ENCODE measurements around the gene PTPN9.
A peak's percentile ranks its signal among the peaks of the same experiment; 100 is the strongest.
"Not testable (repeated sequence)": the region's sequence is repeated elsewhere in the genome, so short reads cannot be mapped to it uniquely, and the experiment has no call there.

The PTPN9 gene

DNA sequence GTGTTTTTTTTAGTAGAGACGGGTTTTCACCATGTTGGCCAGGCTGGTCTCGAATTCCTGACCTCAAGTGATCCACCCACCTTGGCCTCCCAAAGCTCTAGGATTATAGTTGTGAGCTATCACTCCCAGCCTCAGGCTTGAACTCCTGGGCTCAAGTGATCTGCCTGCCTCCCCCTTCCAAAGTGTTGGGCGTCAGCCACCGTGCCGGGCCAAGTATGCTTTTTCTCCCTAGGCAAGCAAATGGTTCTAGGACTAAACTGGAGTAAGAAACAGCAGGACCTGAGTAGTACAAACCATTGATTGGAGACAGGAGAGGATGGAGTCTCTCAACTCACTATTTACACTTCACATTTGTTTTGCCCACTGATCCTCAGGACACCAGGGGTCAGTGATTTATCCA lies 4.6 kb upstream of the PTPN9 start:
- in situ Hi-C loops (cut with HindIII; ENCODE audit: low sequenced_read_pairs): no loop called here
- TF ChIP-seq CTCF (IDR thresholded peaks at IDR 0.05; ENCODE audit: low read depth, low read length): no peak
- no peak for DNase-seq (ENCODE audit: low read depth, low spot score)
- H3K4me3 ChIP-seq (ENCODE audit: low read depth, low read length): no peak overlapping the region

DNA sequence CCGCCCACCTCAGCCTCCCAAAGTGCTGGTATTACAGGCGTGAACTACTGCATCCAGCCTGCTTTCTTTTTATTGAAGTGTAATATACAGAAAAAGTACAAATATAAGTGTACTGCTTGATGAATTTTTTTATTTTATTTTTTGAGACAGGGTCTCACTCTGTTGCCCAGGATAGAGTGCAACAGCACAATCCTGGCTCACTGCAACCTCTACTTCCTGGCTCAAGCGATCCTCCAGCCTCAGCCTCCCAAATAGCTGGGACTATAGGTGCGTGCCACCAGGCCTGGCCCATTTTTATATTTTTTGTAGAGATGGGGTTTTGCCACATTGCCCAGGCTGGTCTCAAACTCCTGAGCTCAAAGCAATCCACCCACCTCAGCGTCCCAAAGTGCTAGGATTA lies 3.8 kb upstream of the PTPN9 start:
- DNase-seq (ENCODE audit: low read depth, low spot score); H3K4me3 ChIP-seq (ENCODE audit: low read depth, low read length); in situ Hi-C loops (cut with HindIII; ENCODE audit: low sequenced_read_pairs): not testable (repeated sequence)

DNA sequence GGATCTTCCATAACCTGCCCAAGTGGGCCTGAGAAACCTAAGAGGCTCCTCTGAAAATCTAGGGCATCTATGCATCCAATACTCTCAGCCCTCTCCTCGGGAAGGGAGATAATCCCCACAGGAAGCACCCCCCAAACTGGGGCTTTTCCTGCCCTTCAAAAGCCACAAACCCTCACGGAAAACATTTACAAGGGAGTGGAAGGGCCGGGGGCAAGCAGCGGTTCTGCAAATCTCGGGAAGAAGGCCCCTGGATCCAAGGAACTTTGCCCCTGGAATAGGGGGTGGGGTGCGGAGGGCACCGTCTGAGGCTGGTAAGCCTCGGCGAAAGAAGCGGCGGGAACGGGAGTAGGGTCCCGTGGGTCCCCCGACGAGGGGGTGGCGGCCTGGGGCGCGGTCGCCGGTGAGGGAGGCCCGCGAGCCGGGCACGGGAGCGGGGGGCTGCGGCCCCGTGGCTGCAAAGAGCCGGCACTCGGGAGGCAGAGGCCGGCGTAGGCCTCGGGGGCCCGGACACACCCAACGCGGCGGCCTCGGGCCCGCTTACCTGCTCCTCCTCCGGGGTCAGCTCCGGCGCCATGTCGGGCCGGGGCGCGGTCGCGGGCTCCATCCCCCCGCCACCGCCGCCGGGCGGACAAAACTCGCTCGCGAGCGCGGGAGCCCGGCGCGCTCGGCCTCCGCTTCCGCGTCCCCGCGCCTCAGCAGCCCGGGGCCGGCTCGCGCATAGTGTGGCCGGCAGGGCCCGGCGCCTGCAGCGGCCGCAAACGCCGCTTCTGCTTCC lies 755 bp downstream of the PTPN9 start:
- no peak for DNase-seq (ENCODE audit: low read depth, low spot score)
- TF ChIP-seq CTCF (IDR thresholded peaks at IDR 0.05; ENCODE audit: low read depth, low read length): no peak
- peak overlapping the region; percentile 91 for H3K4me3 ChIP-seq (ENCODE audit: low read depth, low read length)
- in situ Hi-C loops (cut with HindIII; ENCODE audit: low sequenced_read_pairs): no loop called here

DNA sequence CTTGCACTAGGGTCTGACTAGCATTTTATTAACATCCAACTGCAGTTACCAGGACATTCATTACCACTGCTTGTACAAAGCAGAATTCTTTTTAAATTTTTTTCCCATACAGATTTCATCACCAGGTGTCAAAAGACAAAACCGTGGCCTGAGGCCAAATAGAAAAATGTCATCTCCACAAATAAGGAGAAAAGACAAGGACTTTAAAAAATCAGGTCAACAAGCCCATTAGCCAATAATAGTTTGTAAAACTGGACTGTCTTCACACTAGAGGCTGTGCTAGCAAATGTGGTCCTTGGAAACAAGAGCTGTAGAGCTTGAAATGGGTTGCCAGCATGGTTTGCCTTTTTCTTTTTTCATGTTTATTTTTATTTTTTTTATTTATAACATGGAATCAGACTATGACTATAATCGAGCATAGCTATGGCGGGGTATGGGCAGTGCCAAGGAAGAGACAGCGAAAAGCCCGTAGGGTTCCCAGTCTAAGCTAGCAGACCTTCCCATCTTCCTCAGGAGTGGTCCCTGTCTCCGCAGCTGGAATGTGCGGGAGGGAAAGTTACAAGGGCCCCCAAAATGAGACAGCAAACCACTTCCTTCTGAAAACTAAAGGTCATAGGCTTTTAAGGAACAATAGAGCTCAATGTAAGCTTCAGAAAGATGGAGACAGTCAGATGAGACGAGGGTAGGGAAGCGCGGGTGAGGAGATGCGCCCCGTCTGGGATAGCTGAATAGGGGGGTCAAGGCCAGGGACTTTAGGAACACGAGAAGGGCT lies 1.5 kb downstream of the PTPN9 start:
- in situ Hi-C loops (cut with HindIII; ENCODE audit: low sequenced_read_pairs): no loop called here
- DNase-seq (ENCODE audit: low read depth, low spot score): peak; percentile 26
- H3K4me3 ChIP-seq (ENCODE audit: low read depth, low read length): peak overlapping the region; percentile 91
- no peak for TF ChIP-seq CTCF (IDR thresholded peaks at IDR 0.05; ENCODE audit: low read depth, low read length)

DNA sequence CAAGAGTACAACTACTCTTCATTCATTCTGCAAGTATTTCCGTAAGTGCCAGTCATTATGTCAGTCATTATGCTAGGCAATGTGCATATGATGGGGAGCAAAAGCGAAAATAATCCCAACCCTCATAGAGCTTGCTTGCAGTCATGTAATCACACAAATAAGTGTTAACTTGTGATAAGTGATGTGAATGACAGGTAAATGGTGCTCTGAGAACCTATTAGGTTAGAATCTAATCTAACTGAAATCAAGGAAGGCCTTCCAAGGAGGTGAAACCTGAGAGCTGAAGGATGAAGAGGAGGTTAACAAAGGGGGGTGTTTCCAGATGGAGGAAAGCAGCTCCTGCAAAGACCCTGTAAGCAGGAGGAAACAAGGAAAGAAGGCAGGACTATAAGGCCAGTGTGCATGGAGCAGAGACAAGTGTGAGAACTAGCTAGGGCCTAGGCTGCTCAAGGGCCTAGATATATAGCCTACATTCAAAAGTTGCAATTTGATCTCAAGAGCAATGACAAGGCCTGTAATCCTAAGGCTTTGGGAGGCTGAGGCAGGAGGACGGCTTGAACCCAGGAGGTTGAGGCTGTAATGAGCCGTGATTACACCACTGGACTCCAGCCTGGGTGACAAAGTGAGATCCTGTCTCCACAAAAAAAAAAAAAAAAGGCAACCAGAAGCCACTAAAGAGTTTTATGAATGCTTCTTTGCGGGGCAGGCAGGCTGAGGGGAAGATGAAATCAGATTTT lies 5.3 kb downstream of the PTPN9 start:
- DNase-seq (ENCODE audit: low read depth, low spot score): no peak
- in situ Hi-C loops (cut with HindIII; ENCODE audit: low sequenced_read_pairs): no loop called here
- no peak for TF ChIP-seq CTCF (IDR thresholded peaks at IDR 0.05; ENCODE audit: low read depth, low read length)
- H3K4me3 ChIP-seq (ENCODE audit: low read depth, low read length): no peak overlapping the region

DNA sequence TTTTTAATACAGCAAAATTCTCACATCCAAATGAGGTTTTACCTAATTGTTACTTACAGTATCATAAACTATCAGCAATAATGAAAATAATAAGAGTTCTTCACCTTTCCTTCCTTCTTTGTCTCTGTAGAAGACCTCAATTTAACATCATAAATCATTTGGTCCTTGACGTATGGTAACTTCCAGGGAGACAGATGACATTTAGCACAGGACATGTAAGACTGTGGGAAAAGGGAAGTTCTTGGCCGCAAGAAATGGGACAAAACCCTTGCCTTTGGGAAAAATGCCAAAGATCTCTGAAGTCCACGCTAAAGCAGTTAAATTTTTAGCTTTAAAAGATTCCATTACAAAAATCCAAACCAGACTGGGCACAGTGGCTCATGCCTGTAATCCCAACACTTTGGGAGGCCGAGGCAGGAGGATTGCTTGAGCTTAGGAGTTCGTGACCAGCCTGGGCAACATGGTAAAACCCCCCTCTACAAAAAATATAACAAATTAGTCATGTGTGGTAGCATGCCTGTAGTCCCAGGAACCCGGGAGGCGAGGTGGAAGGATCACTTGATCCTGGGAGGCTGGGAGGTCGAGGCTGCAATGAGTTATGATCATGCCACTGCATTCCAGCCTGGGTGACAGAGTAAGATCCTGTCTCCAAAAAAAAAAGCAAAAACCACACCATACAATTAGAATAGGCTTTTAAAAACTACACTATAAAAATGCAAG lies 8.8 kb downstream of the PTPN9 start:
- in situ Hi-C loops (cut with HindIII; ENCODE audit: low sequenced_read_pairs): no loop called here
- H3K4me3 ChIP-seq (ENCODE audit: low read depth, low read length): no peak overlapping the region
- no peak for DNase-seq (ENCODE audit: low read depth, low spot score)
- no peak for TF ChIP-seq CTCF (IDR thresholded peaks at IDR 0.05; ENCODE audit: low read depth, low read length)

Measured in astrocyte of the spinal cord (primary cell).